Neural progenitor cell (in vitro differentiated cells): ENCODE results near the gene LHX6. TPM values are rescaled to one million over a fixed set of nuclear protein-coding genes. Genes with fewer than 3 reads are reported as not detected.
A peak's percentile ranks its signal among the peaks of the same experiment; 100 is the strongest.

Experiments
- DNase-seq: peaks from one replicate; pipeline ENCODE4 v3.0.0-alpha.2; 2016; ENCODE audit warnings: low spot score
- H2AFZ ChIP-seq: fragments of 200-600 bp; sonication (generic); replicated peaks from 2 replicates; pipeline ENCODE4 v1.6.1; 2016; ENCODE audit warnings: antibody characterized with exemption
- H3F3A ChIP-seq: fragments of 200-600 bp; sonication (generic); 2 replicates; pipeline ENCODE4 v1.6.1; 2016; ENCODE audit warnings: antibody characterized with exemption, low read depth
- H3K27ac ChIP-seq: fragments of 200-600 bp; sonication (generic); 2 replicates; pipeline ENCODE4 v1.5.1; 2016; ENCODE audit warnings: mild to moderate bottlenecking
- H3K27me3 ChIP-seq: fragments of 200-600 bp; sonication (generic); 2 replicates; pipeline ENCODE4 v1.6.1; 2016; ENCODE audit warnings: mild to moderate bottlenecking, moderate library complexity
- H3K36me3 ChIP-seq: fragments of 200-600 bp; sonication (generic); 2 replicates; pipeline ENCODE4 v1.5.1; 2016
- H3K4me1 ChIP-seq: fragments of 200-600 bp; sonication (generic); 2 replicates; pipeline ENCODE4 v1.6.1; 2016; ENCODE audit warnings: mixed run types
- H3K4me2 ChIP-seq: fragments of 200-600 bp; sonication (generic); 2 replicates; pipeline ENCODE4 v1.6.1; 2016
- H3K4me3 ChIP-seq: fragments of 200-600 bp; sonication (generic); 2 replicates; pipeline ENCODE4 v1.5.1; 2016
- H3K79me2 ChIP-seq: fragments of 200-600 bp; sonication (generic); 2 replicates; pipeline ENCODE4 v1.6.1; 2016; ENCODE audit warnings: low read depth
- H3K9ac ChIP-seq: fragments of 200-600 bp; sonication (generic); 2 replicates; pipeline ENCODE4 v1.6.1; 2016
- H3K9me3 ChIP-seq: fragments of 200-600 bp; sonication (generic); 2 replicates; pipeline ENCODE4 v1.5.1; 2016; ENCODE audit warnings: low read depth
- H4K20me1 ChIP-seq: fragments of 200-600 bp; sonication (generic); 2 replicates; pipeline ENCODE4 v1.6.1; 2016; ENCODE audit warnings: low read depth
- H3K27ac Mint-ChIP-seq: 3 replicates; pipeline ENCODE4 v1.8.0; 2021; ENCODE audit warnings: mixed read lengths
- H3K27me3 Mint-ChIP-seq: 2 replicates; pipeline ENCODE4 v1.8.0; 2022; ENCODE audit warnings: low read depth, mild to moderate bottlenecking, inconsistent platforms, moderate library complexity, mixed read lengths; ENCODE audit not compliant: insufficient read depth
- H3K36me3 Mint-ChIP-seq: 3 replicates; pipeline ENCODE4 v1.8.0; 2021; ENCODE audit warnings: mixed read lengths
- H3K4me1 Mint-ChIP-seq: 3 replicates; pipeline ENCODE4 v1.8.0; 2021; ENCODE audit warnings: mixed read lengths
- H3K4me3 Mint-ChIP-seq: 3 replicates; pipeline ENCODE4 v1.8.0; 2021; ENCODE audit warnings: mild to moderate bottlenecking, moderate library complexity, mixed read lengths
- H3K9me3 Mint-ChIP-seq: 3 replicates; pipeline ENCODE4 v1.8.0; 2020; ENCODE audit warnings: mixed read lengths
- EZH2 ChIP-seq: fragments of 200-600 bp; sonication (generic); IDR thresholded peaks from 2 replicates; pipeline ENCODE4 v1.6.1; 2017; ENCODE audit warnings: antibody characterized with exemption, mild to moderate bottlenecking, moderate library complexity
- EZH2phosphoT487 ChIP-seq: fragments of 200-600 bp; sonication (generic); IDR thresholded peaks from 2 replicates; pipeline ENCODE4 v1.6.1; 2017; ENCODE audit warnings: antibody characterized with exemption
- total RNA-seq: library from RNA; depleted of rRNA; stranded (reverse); fragments of >200 nt; gene quantifications from 2 replicates; pipeline ENCODE4 v1.2.3, GENCODE V29; 2015; ENCODE audit warnings: low replicate concordance
- TF ChIP-seq, protein P1 (sequence below): fragments of 200-600 bp; sonication (generic); IDR thresholded peaks from 2 replicates; pipeline ENCODE4 v1.5.1; 2017; ENCODE audit warnings: antibody characterized with exemption, mild to moderate bottlenecking

The LHX6 gene
- total RNA-seq, 1 donor from 2014 or later: not detected

DNA sequence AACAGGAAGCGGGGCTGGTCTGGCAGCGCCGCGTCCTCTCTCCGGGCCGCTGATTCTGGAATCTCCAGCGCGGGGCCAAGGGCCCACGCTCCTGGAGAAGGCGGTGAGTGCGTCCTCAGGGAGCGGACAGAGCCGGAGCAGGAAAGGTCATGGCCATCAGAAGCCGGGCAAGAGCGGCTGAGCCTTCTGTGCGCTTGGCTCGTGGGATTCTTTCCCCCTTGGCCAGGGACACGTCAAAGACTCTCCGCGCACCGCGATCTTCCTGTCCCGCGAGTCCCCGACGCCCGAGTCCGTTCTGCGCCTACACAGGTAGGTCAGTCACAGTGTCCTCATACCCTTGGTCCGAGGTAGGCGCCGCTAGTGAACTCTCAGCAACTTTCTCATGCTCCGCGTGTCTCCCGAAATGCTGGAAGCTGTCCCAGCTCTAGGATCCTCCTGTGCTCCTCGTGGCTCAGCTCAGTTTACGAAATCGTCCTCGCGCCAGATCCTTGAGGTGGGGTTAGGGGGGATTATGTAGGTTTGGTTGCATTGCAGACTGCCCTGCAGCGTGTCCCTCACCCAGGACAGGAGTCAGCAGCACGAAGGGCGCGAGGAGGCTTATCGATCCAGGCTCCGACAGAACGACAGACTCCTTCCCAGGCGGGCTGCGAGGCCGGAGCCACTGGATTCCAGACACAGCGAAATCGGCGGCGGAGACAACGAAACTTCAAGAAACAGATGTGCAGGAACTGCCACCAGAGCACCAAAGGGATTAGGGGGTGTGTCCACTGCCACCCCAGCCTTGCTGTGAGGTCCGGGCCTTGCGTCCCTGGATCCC is 8.7 kb downstream of the LHX6 start:
- Mint-ChIP-seq H3K27me3 (peaks cover 98% of the 10 kb centered on the region), H3K4me3 (peak overlapping the region; percentile 57), H3K9me3 (peaks cover 17% of the 10 kb centered on the region), H3K27ac (no peak overlapping the region), H3K4me1 (peaks cover 19% of the 10 kb centered on the region), H3K36me3 (no peaks in the 10 kb centered on the region)
- no peak overlapping the region for H3K9ac ChIP-seq
- no peaks in the 10 kb centered on the region for H3K36me3 ChIP-seq
- H3K27me3 ChIP-seq: peaks cover 100% of the 10 kb centered on the region
- H3K4me3 ChIP-seq: peak overlapping the region; percentile 36
- no peak overlapping the region for H3K27ac ChIP-seq
- H3K9me3 ChIP-seq: no peaks in the 10 kb centered on the region
- H3K4me2 ChIP-seq: peak overlapping the region; percentile 73
- DNase-seq: peak; percentile 63
- peaks cover 31% of the 10 kb centered on the region for H3K4me1 ChIP-seq
- TF ChIP-seq EZH2phosphoT487 (peak; percentile 87), EZH2 (peak; percentile 17)
- TF ChIP-seq, protein P1, sequence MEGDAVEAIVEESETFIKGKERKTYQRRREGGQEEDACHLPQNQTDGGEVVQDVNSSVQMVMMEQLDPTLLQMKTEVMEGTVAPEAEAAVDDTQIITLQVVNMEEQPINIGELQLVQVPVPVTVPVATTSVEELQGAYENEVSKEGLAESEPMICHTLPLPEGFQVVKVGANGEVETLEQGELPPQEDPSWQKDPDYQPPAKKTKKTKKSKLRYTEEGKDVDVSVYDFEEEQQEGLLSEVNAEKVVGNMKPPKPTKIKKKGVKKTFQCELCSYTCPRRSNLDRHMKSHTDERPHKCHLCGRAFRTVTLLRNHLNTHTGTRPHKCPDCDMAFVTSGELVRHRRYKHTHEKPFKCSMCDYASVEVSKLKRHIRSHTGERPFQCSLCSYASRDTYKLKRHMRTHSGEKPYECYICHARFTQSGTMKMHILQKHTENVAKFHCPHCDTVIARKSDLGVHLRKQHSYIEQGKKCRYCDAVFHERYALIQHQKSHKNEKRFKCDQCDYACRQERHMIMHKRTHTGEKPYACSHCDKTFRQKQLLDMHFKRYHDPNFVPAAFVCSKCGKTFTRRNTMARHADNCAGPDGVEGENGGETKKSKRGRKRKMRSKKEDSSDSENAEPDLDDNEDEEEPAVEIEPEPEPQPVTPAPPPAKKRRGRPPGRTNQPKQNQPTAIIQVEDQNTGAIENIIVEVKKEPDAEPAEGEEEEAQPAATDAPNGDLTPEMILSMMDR: no peak
- H4K20me1 ChIP-seq: peaks cover 80% of the 10 kb centered on the region
- H3F3A ChIP-seq: peaks cover 3% of the 10 kb centered on the region
- no peaks in the 10 kb centered on the region for H3K79me2 ChIP-seq
- H2AFZ ChIP-seq: peak overlapping the region; percentile 30

DNA sequence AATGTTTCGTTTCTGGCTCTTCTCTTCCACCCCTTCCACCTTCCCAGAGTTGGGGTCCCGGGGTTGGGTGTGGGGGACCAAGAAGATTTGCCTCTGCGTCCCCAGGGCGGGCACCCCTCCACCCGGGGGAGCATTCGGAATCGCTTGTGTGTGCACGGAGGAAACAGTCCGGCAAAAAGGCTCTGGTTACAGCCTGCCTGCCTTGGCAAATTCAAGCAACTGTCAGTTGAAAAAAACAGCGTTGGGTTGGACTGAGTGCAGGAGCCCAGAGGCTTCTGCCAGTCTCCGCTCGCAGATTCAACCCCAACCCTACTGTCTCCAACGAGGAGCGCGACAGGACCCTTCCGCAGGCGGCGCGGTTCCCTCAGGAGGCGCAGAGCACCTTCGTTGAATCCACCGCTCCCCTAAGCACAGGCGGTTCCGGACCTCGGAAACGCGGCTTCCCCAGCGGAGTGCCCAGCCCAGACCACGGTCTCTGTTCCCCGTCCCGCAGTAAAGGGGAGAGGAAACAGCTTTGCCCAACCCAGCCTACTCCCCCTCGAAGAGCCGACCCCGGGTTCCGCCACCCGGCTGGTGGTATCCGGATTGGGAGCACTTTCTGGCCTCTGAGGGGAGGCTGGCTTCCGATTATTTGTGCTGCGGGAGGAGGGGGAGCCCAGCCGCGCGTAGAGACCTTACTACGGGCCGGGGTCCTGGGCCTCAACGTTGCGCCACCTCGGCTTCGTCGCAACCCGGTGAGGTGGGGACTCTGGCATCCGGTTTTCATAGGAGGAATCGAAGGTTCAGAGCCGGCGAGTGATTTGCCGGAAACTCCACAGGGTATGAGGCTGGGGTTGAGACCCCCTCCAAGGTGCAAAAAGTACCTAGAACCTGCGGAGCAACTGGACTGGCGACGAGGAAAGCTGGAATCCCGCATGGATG is 9.6 kb downstream of the LHX6 start:
- peak overlapping the region; percentile 73 for H3K4me2 ChIP-seq
- H3K4me3 Mint-ChIP-seq: peak overlapping the region; percentile 53
- peak; percentile 68 for DNase-seq

More for the DNA sequence above, 9.6 kb downstream of the LHX6 start:
- TF ChIP-seq EZH2phosphoT487 (peak; percentile 99), EZH2 (peak; percentile 95)
- TF ChIP-seq, protein P1: peak; percentile 5
- H4K20me1 ChIP-seq: peaks cover 81% of the 10 kb centered on the region
- no peak overlapping the region for H3K27ac Mint-ChIP-seq
- H3F3A ChIP-seq: peaks cover 3% of the 10 kb centered on the region
- no peaks in the 10 kb centered on the region for H3K36me3 ChIP-seq
- peak overlapping the region; percentile 36 for H3K4me3 ChIP-seq
- peaks cover 31% of the 10 kb centered on the region for H3K4me1 ChIP-seq
- peaks cover 11% of the 10 kb centered on the region for H3K9me3 Mint-ChIP-seq
- H3K27ac ChIP-seq: no peak overlapping the region
- peaks cover 16% of the 10 kb centered on the region for H3K4me1 Mint-ChIP-seq
- no peak overlapping the region for H3K9ac ChIP-seq
- H3K9me3 ChIP-seq: no peaks in the 10 kb centered on the region
- no peaks in the 10 kb centered on the region for H3K36me3 Mint-ChIP-seq
- H2AFZ ChIP-seq: peak overlapping the region; percentile 30
- H3K27me3 ChIP-seq: peaks cover 100% of the 10 kb centered on the region
- H3K79me2 ChIP-seq: no peaks in the 10 kb centered on the region
- H3K27me3 Mint-ChIP-seq: peaks cover 98% of the 10 kb centered on the region
